KG1 (cell line): Measurements from ENCODE around the gene THSD4.
A peak's percentile ranks its signal among the peaks of the same experiment; 100 is the strongest.

ENCODE experiments used
- DNase-seq: peaks from one replicate; lab custom pipeline; 2025; lab: John Stamatoyannopoulos, UW

The THSD4 gene

GRCh38 chr15:71784719-71785118, 669.4 kb downstream of the THSD4 start:
- DNase-seq = no peak

GRCh38 chr15:71785996-71786395, 670.7 kb downstream of the THSD4 start:
- no peak for DNase-seq

- DNase-seq = no peak
Measured at GRCh38 chr15:71786673-71787072, 671.4 kb downstream of the THSD4 start.

GRCh38 chr15:71788646-71789579, 673.6 kb downstream of the THSD4 start:
- DNase-seq = no peak

GRCh38 chr15:71789616-71790015, 674.3 kb downstream of the THSD4 start:
- DNase-seq = no peak

GRCh38 chr15:71790081-71790480, 674.8 kb downstream of the THSD4 start:
- no peak for DNase-seq

- no peak for DNase-seq
Measured at GRCh38 chr15:71791975-71792374, 676.7 kb downstream of the THSD4 start.

GRCh38 chr15:71792521-71792920, 677.2 kb downstream of the THSD4 start:
- no peak for DNase-seq

GRCh38 chr15:71798641-71799040, 683.4 kb downstream of the THSD4 start:
- no peak for DNase-seq

GRCh38 chr15:71800190-71800589, 684.9 kb downstream of the THSD4 start:
- DNase-seq = no peak

- peak; percentile 60 for DNase-seq
Measured at GRCh38 chr15:71800835-71801745, 685.8 kb downstream of the THSD4 start.

- DNase-seq = no peak
Measured at GRCh38 chr15:71801935-71802655, 686.8 kb downstream of the THSD4 start.

- no peak for DNase-seq
Measured at GRCh38 chr15:71802770-71803169, 687.5 kb downstream of the THSD4 start.

- no peak for DNase-seq
Measured at GRCh38 chr15:71804226-71804625, 689.0 kb downstream of the THSD4 start.

- no peak for DNase-seq
Measured at GRCh38 chr15:71804695-71805470, 689.6 kb downstream of the THSD4 start.

- DNase-seq = no peak
Measured at GRCh38 chr15:71806452-71806931, 691.2 kb downstream of the THSD4 start.

- DNase-seq = no peak
Measured at GRCh38 chr15:71807125-71807629, 691.9 kb downstream of the THSD4 start.

- no peak for DNase-seq
Measured at GRCh38 chr15:71807691-71808091, 692.4 kb downstream of the THSD4 start.

GRCh38 chr15:71808311-71809020, 693.2 kb downstream of the THSD4 start:
- DNase-seq = no peak

- DNase-seq = no peak
Measured at GRCh38 chr15:71809346-71809745, 694.1 kb downstream of the THSD4 start.
